ENCODE data around the gene DAB1.

DNA sequence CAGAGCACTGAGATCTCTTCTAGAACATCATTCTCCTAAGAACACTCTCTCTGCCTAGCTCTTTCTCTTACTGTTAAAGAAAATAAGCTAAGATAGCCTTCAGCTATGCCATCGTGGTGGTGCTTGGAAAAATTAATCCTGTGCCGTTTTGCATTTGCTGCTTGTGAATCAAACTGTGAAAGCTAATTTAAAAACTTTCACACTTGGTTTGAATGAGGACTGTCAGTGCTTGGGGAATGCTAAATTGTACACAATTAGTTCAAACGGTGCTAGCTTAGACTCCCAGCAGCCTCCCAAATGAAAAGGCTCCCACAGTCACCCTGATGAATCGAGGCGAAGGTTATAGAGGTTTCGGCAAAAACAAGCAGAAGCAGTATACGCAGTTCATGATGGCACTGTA, 79.6 kb downstream of the DAB1 start:
- TF ChIP-seq, protein P1, sequence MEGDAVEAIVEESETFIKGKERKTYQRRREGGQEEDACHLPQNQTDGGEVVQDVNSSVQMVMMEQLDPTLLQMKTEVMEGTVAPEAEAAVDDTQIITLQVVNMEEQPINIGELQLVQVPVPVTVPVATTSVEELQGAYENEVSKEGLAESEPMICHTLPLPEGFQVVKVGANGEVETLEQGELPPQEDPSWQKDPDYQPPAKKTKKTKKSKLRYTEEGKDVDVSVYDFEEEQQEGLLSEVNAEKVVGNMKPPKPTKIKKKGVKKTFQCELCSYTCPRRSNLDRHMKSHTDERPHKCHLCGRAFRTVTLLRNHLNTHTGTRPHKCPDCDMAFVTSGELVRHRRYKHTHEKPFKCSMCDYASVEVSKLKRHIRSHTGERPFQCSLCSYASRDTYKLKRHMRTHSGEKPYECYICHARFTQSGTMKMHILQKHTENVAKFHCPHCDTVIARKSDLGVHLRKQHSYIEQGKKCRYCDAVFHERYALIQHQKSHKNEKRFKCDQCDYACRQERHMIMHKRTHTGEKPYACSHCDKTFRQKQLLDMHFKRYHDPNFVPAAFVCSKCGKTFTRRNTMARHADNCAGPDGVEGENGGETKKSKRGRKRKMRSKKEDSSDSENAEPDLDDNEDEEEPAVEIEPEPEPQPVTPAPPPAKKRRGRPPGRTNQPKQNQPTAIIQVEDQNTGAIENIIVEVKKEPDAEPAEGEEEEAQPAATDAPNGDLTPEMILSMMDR (IDR thresholded peaks at IDR 0.05), result no peak
- no peak for TF ChIP-seq POLR2A (IDR thresholded peaks at IDR 0.05)
